T-cell (primary cell): Measurements from ENCODE around the gene SVIL. TPM values are rescaled to one million over a fixed set of nuclear protein-coding genes. Genes with fewer than 3 reads are reported as not detected.

Experiments
- ATAC-seq, 4 experiments: fragments of 200-7000 bp in 3 of 4; fragments of 150-1000 bp in 1 of 4; cut with Tn5 transposase; replicated peaks in 1 of 4; 1 replicate in 3 of 4; 2 replicates in 1 of 4; pipeline ENCODE4 v1.10.0; 2021; ENCODE audit warnings: moderate library complexity in 3 of 4, mild to moderate bottlenecking in 2 of 4, moderate number of reproducible peaks in 1 of 4
- CTCF ChIA-PET, 2 donors: fragments of 300-600 bp; sonication (Branson Sonifier 250); formaldehyde crosslinking; loops; one replicate each; lab custom pipeline; 2022; ENCODE audit warnings: antibody characterized with exemption in 2 of 2; lab: Charles Lee
- POLR2A ChIA-PET, 2 donors: fragments of 300-600 bp; sonication (Branson Sonifier 250); formaldehyde crosslinking; loops; one replicate each; lab custom pipeline; 2022; ENCODE audit warnings: antibody characterized with exemption in 2 of 2; lab: Charles Lee
- DNase-seq, 35 experiments: peaks; one replicate each; pipeline versions ENCODE4 v3.0.0 to v3.0.0-alpha.2; 2013 to 2023
- H3K27ac ChIP-seq: one replicate; pipeline ENCODE4 v1.5.1; 2013; ENCODE audit warnings: low read length
- H3K27me3 ChIP-seq, 2 experiments: replicated peaks in 1 of 2; 1 replicate in 1 of 2; 2 replicates in 1 of 2; pipeline versions ENCODE4 v1.6.1 to v1.7.0; 2013; ENCODE audit warnings: low read length in 1 of 2, mixed read lengths in 1 of 2; ENCODE audit not compliant: control insufficient read depth in 2 of 2, insufficient read depth in 2 of 2; ENCODE audit errors: extremely low read depth in 1 of 2
- H3K36me3 ChIP-seq, 2 donors: 1 replicate in 1 of 2; 2 replicates in 1 of 2; pipeline versions ENCODE4 v1.6.1 to v1.7.0; 2013; ENCODE audit warnings: low read length in 1 of 2; ENCODE audit not compliant: control insufficient read depth in 2 of 2, insufficient read depth in 1 of 2; ENCODE audit errors: extremely low read depth in 1 of 2
- H3K4me1 ChIP-seq, 2 experiments: 1 replicate in 1 of 2; 2 replicates in 1 of 2; pipeline versions ENCODE4 v1.6.1 to v1.7.0; 2013; ENCODE audit warnings: low read length in 2 of 2, mixed read lengths in 1 of 2; ENCODE audit not compliant: insufficient read depth in 2 of 2, control insufficient read depth in 1 of 2; ENCODE audit errors: extremely low read depth in 1 of 2
- H3K4me3 ChIP-seq, 2 donors: 1 replicate in 1 of 2; 2 replicates in 1 of 2; pipeline versions ENCODE4 v1.5.1 to v1.7.0; 2013; ENCODE audit warnings: mild to moderate bottlenecking in 2 of 2, low read length in 1 of 2, moderate library complexity in 1 of 2; ENCODE audit not compliant: control insufficient read depth in 1 of 2; ENCODE audit errors: extremely low read depth in 1 of 2
- H3K9me3 ChIP-seq: 2 replicates; pipeline ENCODE4 v1.7.0; 2013
- H3K27ac Mint-ChIP-seq, 2 donors: one replicate each; pipeline ENCODE4 v1.8.0; 2020 to 2021; ENCODE audit warnings: mild to moderate bottlenecking in 2 of 2, mixed read lengths in 2 of 2
- H3K27me3 Mint-ChIP-seq, 2 donors: one replicate each; pipeline ENCODE4 v1.8.0; 2021 to 2022; ENCODE audit warnings: mixed read lengths in 2 of 2
- H3K36me3 Mint-ChIP-seq: one replicate; pipeline ENCODE4 v1.8.0; 2021; ENCODE audit warnings: mixed read lengths
- H3K4me1 Mint-ChIP-seq, 3 donors: one replicate each; pipeline ENCODE4 v1.8.0; 2020 to 2022; ENCODE audit warnings: mixed read lengths in 3 of 3, mild to moderate bottlenecking in 1 of 3
- H3K4me3 Mint-ChIP-seq, 3 donors: one replicate each; pipeline ENCODE4 v1.8.0; 2020 to 2022; ENCODE audit warnings: mild to moderate bottlenecking in 3 of 3, mixed read lengths in 3 of 3, moderate library complexity in 3 of 3
- H3K9me3 Mint-ChIP-seq, 3 donors: one replicate each; pipeline ENCODE4 v1.8.0; 2020 to 2022; ENCODE audit warnings: mixed read lengths in 3 of 3
- WGBS: methylation state at CpG from one replicate; pipeline ENCODE4 v1.1.5; 2013; ENCODE audit warnings: missing lambda C conversion rate; ENCODE audit not compliant: insufficient coverage; 5-methylcytosine and 5-hydroxymethylcytosine counted together
- total RNA-seq, 35 experiments: library from RNA in 6 of 35; stranded (reverse) in 6 of 35; fragments of 120-200 nt in 1 of 35; gene quantifications; one replicate each; pipeline versions ENCODE4 v1.2.1 to v1.2.4 and lab custom pipeline; 2013 to 2026

Gene SVIL
- total RNA-seq, 5 donors from 2014 or later (not counting 1 experiment from before 2014, with no cell fraction given): 17.4 to 45.6 (median 19.6) TPM

GRCh38 chr10:29408847-29409240 lies 225.9 kb downstream of the SVIL start:
- Histone ChIP-seq H3K4me3 (peak overlapping the region; percentile 84 to 88), H3K27me3 (no peaks in the 10 kb centered on the region), H3K36me3 (no peaks in the 10 kb centered on the region), H3K27ac (peak overlapping the region; percentile 42), H3K4me1 (peaks cover 4 to 7% of the 10 kb centered on the region in 2 experiments), H3K9me3 (no peaks in the 10 kb centered on the region)
- POLR2A ChIA-PET: no interaction called here
- WGBS: no CpG with 5 or more reads among the region's 2 CpGs
- Mint-ChIP-seq H3K4me3 (peak overlapping the region; percentile 98 to 100 (median 99)), H3K36me3 (no peaks in the 10 kb centered on the region), H3K4me1 (peaks cover 25 to 36% (median 35%) of the 10 kb centered on the region in 3 donors), H3K9me3 (no peaks in the 10 kb centered on the region), H3K27ac (peak overlapping the region; percentile 90 to 95), H3K27me3 (no peaks in the 10 kb centered on the region)
- CTCF ChIA-PET: interaction anchor here in 1 of 2 donors (0.9 to 1.7 kb wide), 3 partner anchors 10 to 22 kb away, joined by 3 to 7 read pairs (median 3); no protein-coding TSS in a partner anchor
- ATAC-seq: peak; percentile 31 to 59 (median 34)
- DNase-seq: peak in 2 of 35 experiments; percentile 10 to 28
